Measurements from ENCODE around the gene FOXA3.
A peak's percentile ranks its signal among the peaks of the same experiment; 100 is the strongest.

The FOXA3 gene

GRCh38 chr19:45873219-45873772 lies 9.2 kb downstream of the FOXA3 start:
- no peak for DNase-seq (ENCODE audit: low read depth, low spot score)

DNA sequence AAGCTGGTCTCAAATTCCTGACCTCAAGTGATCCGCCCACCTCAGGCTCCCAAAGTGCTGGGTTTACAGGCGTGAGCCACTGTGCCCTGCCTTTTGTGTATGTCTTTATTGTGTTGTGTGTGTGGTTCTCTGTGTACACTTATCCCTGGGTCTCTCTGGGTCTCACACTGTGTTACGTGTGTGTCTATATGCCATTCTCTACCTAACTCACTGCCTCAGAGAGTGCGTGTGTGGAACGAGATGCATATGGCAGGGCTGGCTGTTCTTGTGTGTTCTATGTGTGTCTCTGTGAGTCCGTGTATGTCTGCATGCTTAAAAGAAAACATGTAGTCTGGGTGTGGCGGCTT lies 10.5 kb downstream of the FOXA3 start:
- no peak for DNase-seq (ENCODE audit: low read depth, low spot score)

DNA sequence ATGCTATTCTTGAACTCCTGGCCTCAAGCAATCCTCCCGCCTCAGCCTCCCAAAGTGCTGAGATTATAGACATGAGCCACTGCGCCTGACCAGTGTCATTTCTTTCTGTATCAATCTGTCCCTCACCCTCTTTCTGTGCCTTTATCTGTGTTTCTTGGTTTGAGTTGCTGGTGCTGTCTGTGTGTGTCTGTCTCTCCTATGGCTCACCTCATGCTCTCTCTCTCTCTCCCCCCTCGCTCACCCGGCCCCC lies 12.0 kb downstream of the FOXA3 start:
- no peak for DNase-seq (ENCODE audit: low read depth, low spot score)

GRCh38 chr19:45876411-45877197 lies 12.5 kb downstream of the FOXA3 start:
- no peak for DNase-seq (ENCODE audit: low read depth, low spot score)

DNA sequence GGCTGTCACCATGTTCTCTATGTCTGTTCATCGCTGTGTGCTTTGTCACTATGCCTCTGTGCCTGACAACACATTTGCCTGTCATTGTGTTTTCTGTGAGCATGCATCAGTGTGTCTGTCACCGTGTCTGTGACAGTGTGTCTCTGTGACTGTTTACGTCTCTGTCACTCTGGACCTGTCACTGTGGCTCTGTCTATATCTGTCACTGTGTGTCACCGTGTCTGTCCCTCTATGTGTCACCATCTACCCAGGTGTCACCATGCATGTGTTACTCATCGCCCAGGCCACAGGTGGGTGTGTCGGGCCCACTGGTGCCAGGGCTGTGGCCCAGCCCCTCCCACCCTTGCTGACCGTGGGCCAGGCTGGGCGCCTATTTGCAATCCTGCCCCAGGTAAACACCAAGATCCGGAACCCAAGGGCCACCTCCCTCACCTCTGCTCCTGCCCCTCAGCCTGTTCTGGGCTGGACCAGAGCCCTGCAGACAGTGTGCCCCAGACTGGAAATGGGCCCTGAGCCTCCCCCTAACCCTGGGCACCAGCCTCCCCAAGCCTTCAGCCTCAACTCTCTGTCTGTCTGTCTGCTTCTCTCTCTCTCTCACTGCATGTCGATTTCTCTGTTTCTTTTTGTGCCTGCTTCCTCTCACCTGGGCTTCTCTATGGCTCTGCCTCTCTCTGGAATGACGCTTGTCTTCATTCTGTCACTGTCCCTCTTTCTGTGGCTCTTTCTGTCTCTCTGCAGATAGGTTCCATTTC lies 14.1 kb downstream of the FOXA3 start:
- DNase-seq (ENCODE audit: low read depth, low spot score) = no peak

DNA sequence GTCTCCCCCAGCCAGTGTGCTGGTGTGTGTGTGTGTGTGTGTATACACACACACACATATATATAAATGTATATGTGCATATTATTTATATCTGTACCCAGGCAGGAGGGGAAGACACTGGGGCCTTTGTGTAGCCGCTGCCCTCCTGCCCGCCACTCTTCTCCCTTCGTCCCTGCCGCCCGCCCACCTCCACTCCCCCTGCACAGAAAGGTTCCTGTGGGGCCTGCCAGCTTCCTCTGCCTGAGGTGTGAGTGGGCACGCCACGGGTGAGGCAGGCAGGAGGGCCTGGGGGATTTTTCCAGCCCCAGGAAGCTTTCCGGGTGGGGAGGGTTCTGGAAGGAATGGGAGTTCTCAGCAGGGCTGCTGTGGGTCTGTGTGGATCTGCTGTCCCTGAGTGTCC lies 14.9 kb downstream of the FOXA3 start:
- no peak for DNase-seq (ENCODE audit: low read depth, low spot score)

GRCh38 chr19:45879971-45880370 lies 15.8 kb downstream of the FOXA3 start:
- no peak for DNase-seq (ENCODE audit: low read depth, low spot score)

GRCh38 chr19:45881082-45881908 lies 17.2 kb downstream of the FOXA3 start:
- no peak for DNase-seq (ENCODE audit: low read depth, low spot score)

GRCh38 chr19:45881909-45882528 lies 17.9 kb downstream of the FOXA3 start:
- no peak for DNase-seq (ENCODE audit: low read depth, low spot score)

DNA sequence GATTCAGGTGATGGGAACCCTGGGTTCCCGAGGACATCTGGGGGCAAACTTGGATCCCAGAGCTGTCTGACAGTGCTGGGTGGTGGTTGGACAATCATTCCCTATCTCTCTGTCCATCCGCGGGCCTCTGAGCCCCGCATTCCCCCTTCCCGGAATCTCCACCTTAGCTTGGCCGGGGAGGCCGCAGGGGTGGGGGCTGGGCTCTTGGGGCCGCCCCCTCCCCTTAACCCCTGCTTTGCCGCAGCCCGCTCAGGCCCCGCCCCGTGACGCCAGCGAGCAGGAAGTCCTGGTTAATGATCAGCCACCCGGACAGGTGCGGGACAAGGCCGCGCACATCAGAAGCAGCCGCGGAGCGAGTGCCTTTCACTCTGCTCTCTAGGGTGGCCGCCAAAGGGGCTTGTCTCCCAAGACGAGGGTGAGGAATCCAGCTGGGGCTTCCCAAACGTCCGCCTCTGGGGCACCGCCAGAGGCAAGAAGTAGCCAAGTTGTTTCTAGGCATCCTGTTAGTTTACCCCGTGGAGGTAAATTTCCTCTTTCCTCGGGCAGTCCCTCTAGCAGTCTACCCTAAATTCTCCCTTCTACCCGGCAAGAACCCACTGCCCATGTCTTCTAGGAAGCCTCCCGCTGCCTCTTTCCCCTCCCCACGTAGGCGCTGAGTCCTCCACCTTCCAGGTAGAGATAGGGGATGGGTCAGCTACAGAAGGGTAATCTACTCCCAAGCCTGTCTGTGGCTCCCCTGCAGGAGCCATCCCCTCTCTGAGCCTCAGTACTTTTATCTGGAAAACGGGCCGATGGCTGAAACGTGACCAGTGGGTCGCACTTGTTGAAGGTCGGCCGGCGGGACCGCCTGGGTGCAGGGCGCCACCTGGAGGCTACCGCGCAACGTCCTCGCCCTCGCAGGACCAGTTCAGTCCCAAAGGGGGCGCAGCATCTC lies 18.8 kb downstream of the FOXA3 start:
- peak; percentile 71 for DNase-seq (ENCODE audit: low read depth, low spot score)

GRCh38 chr19:45883586-45883880 lies 19.4 kb downstream of the FOXA3 start:
- DNase-seq (ENCODE audit: low read depth, low spot score) = no peak

DNA sequence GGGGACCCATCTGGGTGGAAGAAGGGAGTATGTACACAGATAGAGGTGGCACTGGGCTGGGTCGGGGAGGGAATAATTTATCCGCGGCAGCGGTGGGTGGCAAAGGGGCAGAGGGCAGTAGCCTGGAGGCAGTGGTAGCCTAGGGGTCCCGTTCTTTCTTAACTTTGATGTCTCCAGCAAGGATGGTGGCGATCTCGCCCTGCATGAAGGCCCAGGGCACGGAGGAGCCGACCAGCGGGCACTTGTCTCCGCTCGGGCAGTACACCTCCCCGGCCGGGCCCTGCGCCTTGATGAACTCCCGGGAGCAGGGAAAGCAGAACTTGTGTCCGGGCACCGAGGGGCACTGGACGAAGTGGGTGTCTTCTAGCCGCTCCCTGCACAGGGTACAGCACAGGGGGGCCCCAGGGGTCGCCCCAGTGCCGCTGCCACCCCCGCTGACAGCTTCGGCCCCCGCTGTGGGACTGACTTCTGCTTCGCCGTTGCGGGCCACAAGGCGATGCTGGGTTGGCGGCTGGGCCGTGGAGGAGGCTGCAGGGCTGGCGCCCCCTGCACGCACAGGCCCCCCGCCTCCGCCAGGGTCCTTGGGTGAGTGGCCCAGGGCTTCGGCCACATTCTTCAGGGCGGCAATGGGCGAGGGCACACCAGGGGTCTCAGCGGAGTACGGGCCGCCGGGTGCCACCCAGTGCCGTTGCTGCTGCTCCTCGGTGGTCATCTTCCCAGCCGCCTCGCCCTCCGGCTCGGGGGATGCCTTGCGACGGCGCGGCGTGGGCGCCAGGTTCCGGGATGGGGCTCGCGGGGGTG lies 20.0 kb downstream of the FOXA3 start:
- no peak for DNase-seq (ENCODE audit: low read depth, low spot score)

GRCh38 chr19:45884682-45885555 lies 20.8 kb downstream of the FOXA3 start:
- DNase-seq (ENCODE audit: low read depth, low spot score) = no peak

DNA sequence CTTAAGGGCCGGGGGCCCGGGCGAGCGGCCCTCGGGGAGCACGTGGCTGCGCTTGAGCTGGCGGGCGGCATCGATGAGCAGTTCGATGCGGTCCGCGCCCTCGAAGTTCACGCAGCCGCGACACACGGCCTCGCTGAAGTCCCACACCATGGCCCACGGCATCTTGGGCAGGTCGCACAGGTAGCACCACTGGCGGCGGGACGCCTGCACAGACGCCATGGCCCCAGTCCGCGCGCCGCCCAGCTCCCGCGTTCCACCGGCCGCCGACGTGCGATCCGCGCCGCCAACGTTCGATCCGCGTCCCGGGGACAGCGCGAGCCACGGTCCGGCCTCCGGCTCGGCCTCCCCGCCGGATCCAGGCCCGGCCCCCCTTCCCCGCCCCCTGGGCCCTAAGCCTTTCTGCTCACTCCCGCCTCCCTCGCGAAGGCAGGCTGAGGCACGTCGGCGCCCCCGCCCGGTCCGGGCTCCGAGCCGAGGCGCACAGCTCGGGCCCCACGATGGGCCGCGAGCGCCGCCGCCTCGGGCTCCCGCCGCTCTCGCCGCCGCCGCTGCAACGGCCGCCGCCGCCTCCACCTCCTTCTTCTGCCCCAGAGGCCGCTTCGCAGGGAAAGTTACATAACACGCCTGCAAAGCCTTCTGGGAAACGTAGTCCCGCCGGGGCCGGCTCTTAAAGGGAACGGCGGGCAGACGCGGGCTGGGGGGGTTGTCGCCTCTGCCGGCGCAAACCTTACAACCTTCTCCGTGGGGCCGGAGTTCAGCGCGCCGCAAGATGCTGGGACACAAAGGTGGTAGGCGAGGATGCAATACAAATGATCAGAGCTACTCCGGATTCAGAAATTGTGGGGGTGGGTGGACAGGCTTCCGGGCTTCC lies 21.7 kb downstream of the FOXA3 start, which contains the start of gene IRF2BP1:
Gene IRF2BP1, minus strand, starts transcription at position 586 of the 871 bp plus-strand sequence. Its CDS starts 367 bp downstream, at position 219.
- peak; percentile 58 for DNase-seq (ENCODE audit: low read depth, low spot score)

GRCh38 chr19:45886427-45887199 lies 22.5 kb downstream of the FOXA3 start:
- DNase-seq (ENCODE audit: low read depth, low spot score) = peak; percentile 79

- no peak for DNase-seq (ENCODE audit: low read depth, low spot score)
Observed at GRCh38 chr19:45887200-45887710, 23.1 kb downstream of the FOXA3 start.
